Upper lobe of left lung (tissue), 6 donors: Measurements from ENCODE around the gene PSMD1. TPM values are rescaled to one million over a fixed set of nuclear protein-coding genes. Genes with fewer than 3 reads are reported as not detected.

Source experiments
- ATAC-seq, 2 donors: fragments of 200-7000 bp; cut with Tn5 transposase; one replicate each; pipeline ENCODE4 v1.9.1; 2022; ENCODE audit warnings: mild to moderate bottlenecking in 2 of 2, moderate library complexity in 2 of 2; ENCODE audit not compliant: low FRiP score in 2 of 2
- DNase-seq, 2 donors: peaks; one replicate each; pipeline ENCODE4 v3.0.0-alpha.2; 2019 to 2020
- H3K27ac ChIP-seq, 4 donors: fragments of 200-600 bp; sonication (generic); one replicate each; pipeline ENCODE4 v1.5.1; 2016 to 2019
- H3K27me3 ChIP-seq, 4 donors: fragments of 200-600 bp; sonication (generic); one replicate each; pipeline ENCODE4 v1.5.1; 2017 to 2019
- H3K36me3 ChIP-seq, 4 donors: fragments of 200-600 bp; sonication (generic); one replicate each; pipeline ENCODE4 v1.5.1; 2016 to 2019
- H3K4me1 ChIP-seq, 4 donors: fragments of 200-600 bp; sonication (generic); one replicate each; pipeline ENCODE4 v1.5.1; 2018 to 2019
- H3K4me3 ChIP-seq, 4 donors: fragments of 200-600 bp; sonication (generic); one replicate each; pipeline ENCODE4 v1.5.1; 2017 to 2019; ENCODE audit warnings: mild to moderate bottlenecking in 2 of 4, moderate library complexity in 1 of 4
- H3K9me3 ChIP-seq, 4 donors: fragments of 200-600 bp; sonication (generic); one replicate each; pipeline ENCODE4 v1.5.1; 2018 to 2019
- CTCF ChIP-seq, 6 experiments: fragments of 450-650 bp in 4 of 6; fragments of 200-600 bp in 2 of 6; sonication (generic) in 2 of 6; IDR thresholded peaks; one replicate each; pipeline ENCODE4 v1.5.1; 2016 to 2019; ENCODE audit warnings: antibody characterized with exemption in 6 of 6
- EP300 ChIP-seq, 4 donors: sonication (generic); formaldehyde crosslinking; IDR thresholded peaks; one replicate each; pipeline ENCODE4 v1.5.1; 2017; ENCODE audit warnings: antibody characterized with exemption in 4 of 4, control low read depth in 2 of 4
- POLR2A ChIP-seq, 4 donors: fragments of 450-650 bp; IDR thresholded peaks; one replicate each; pipeline ENCODE4 v1.5.1; 2016 to 2017; ENCODE audit warnings: antibody characterized with exemption in 4 of 4, mild to moderate bottlenecking in 2 of 4
- POLR2AphosphoS5 ChIP-seq, 2 donors: sonication (generic); formaldehyde crosslinking; IDR thresholded peaks; one replicate each; pipeline ENCODE4 v1.5.1; 2017; ENCODE audit warnings: antibody characterized with exemption in 2 of 2
- WGBS, 2 donors: methylation state at CpG; one replicate each; pipeline ENCODE4 v1.1.5; 2017 to 2018; 5-methylcytosine and 5-hydroxymethylcytosine counted together
- total RNA-seq, 6 donors: library from RNA; depleted of rRNA in 4 of 6; stranded (reverse); fragments of >200 nt in 4 of 6; gene quantifications; one replicate each; pipeline versions ENCODE4 v1.1.0 to v1.2.1, GENCODE V29; 2016 to 2021
- donor health status: DM: no; HTN: no; CAD: no; lungs with moderate emphysema.
- donor health status: DM: no; HTN: yes; CAD: no; lungs with severe emphysema.

The PSMD1 gene
- total RNA-seq, 6 donors from 2014 or later: 24.6 to 68.1 (median 57.0) TPM

- H3K27ac ChIP-seq: no peak overlapping the region
- peaks cover 0 to 2% (median under 1%) of the 10 kb centered on the region in 4 donors for H3K4me1 ChIP-seq
- H3K27me3 ChIP-seq: no peaks in the 10 kb centered on the region
- DNase-seq (no peak), ATAC-seq (no peak)
- no peak overlapping the region for H3K4me3 ChIP-seq
- H3K36me3 ChIP-seq: peaks cover 0 to 10% (median 0%) of the 10 kb centered on the region in 4 donors
- no peaks in the 10 kb centered on the region for H3K9me3 ChIP-seq
- WGBS, 2 donors: 82 to 88% methylated on average over 5 of the region's 5 CpGs
- TF ChIP-seq CTCF (IDR thresholded peaks at IDR 0.05) (no peak), EP300 (IDR thresholded peaks at IDR 0.05) (no peak), POLR2AphosphoS5 (IDR thresholded peaks at IDR 0.05) (no peak), POLR2A (IDR thresholded peaks at IDR 0.05) (no peak)
Observed at GRCh38 chr2:231204581-231204980, 147.9 kb downstream of the PSMD1 start.

GRCh38 chr2:231207734-231208133 is 151.1 kb downstream of the PSMD1 start:
- TF ChIP-seq CTCF (IDR thresholded peaks at IDR 0.05): no peak
- TF ChIP-seq POLR2AphosphoS5 (IDR thresholded peaks at IDR 0.05): no peak
- TF ChIP-seq EP300 (IDR thresholded peaks at IDR 0.05): no peak
- no peak for TF ChIP-seq POLR2A (IDR thresholded peaks at IDR 0.05)
- Histone ChIP-seq H3K4me1 (no peaks in the 10 kb centered on the region), H3K4me3 (no peak overlapping the region), H3K27ac (no peak overlapping the region), H3K27me3 (no peaks in the 10 kb centered on the region), H3K9me3 (no peaks in the 10 kb centered on the region), H3K36me3 (peaks cover 0 to 15% (median 2%) of the 10 kb centered on the region in 4 donors)
- DNase-seq: no peak
- 83 to 93% methylated on average over 4 of the region's 4 CpGs for WGBS, 2 donors
- ATAC-seq: no peak

GRCh38 chr2:231210782-231211181 is 154.1 kb downstream of the PSMD1 start:
- 84% methylated on average over 3 of the region's 3 CpGs for WGBS, 2 donors
- no peaks in the 10 kb centered on the region for H3K9me3 ChIP-seq
- TF ChIP-seq POLR2A (IDR thresholded peaks at IDR 0.05) (no peak), CTCF (IDR thresholded peaks at IDR 0.05) (no peak), EP300 (IDR thresholded peaks at IDR 0.05) (no peak), POLR2AphosphoS5 (IDR thresholded peaks at IDR 0.05) (no peak)
- H3K4me3 ChIP-seq: no peak overlapping the region
- peaks cover 0 to 24% (median 2%) of the 10 kb centered on the region in 4 donors for H3K36me3 ChIP-seq
- no peak overlapping the region for H3K27ac ChIP-seq
- H3K27me3 ChIP-seq: no peaks in the 10 kb centered on the region
- DNase-seq (no peak), ATAC-seq (no peak)
- no peaks in the 10 kb centered on the region for H3K4me1 ChIP-seq

- H3K36me3 ChIP-seq: peaks cover 0 to 24% (median 2%) of the 10 kb centered on the region in 4 donors
- H3K4me3 ChIP-seq: no peak overlapping the region
- no peaks in the 10 kb centered on the region for H3K9me3 ChIP-seq
- ATAC-seq: no peak
- TF ChIP-seq CTCF (IDR thresholded peaks at IDR 0.05) (no peak), EP300 (IDR thresholded peaks at IDR 0.05) (no peak), POLR2A (IDR thresholded peaks at IDR 0.05) (no peak), POLR2AphosphoS5 (IDR thresholded peaks at IDR 0.05) (no peak)
- H3K27me3 ChIP-seq: no peaks in the 10 kb centered on the region
- 67 to 82% methylated on average over 2 of the region's 2 CpGs for WGBS, 2 donors
- no peaks in the 10 kb centered on the region for H3K4me1 ChIP-seq
- no peak for DNase-seq
- H3K27ac ChIP-seq: no peak overlapping the region
Observed at GRCh38 chr2:231211486-231211885, 154.8 kb downstream of the PSMD1 start.

- Histone ChIP-seq H3K4me3 (no peak overlapping the region), H3K27ac (no peak overlapping the region), H3K27me3 (no peaks in the 10 kb centered on the region), H3K36me3 (peaks cover 0 to 31% (median 2%) of the 10 kb centered on the region in 4 donors), H3K9me3 (no peaks in the 10 kb centered on the region), H3K4me1 (no peaks in the 10 kb centered on the region)
- TF ChIP-seq POLR2AphosphoS5 (IDR thresholded peaks at IDR 0.05) (no peak), POLR2A (IDR thresholded peaks at IDR 0.05) (no peak), CTCF (IDR thresholded peaks at IDR 0.05) (no peak), EP300 (IDR thresholded peaks at IDR 0.05) (no peak)
- ATAC-seq (no peak), DNase-seq (no peak)
- WGBS, 2 donors: 87 to 88% methylated on average over 6 of the region's 6 CpGs
Observed at GRCh38 chr2:231212329-231212845, 155.7 kb downstream of the PSMD1 start.
